WTC11 (cell line): ENCODE data around the gene EDDM13. TPM values are rescaled to one million over a fixed set of nuclear protein-coding genes. Genes with fewer than 3 reads are reported as not detected.

ENCODE experiments used
- ATAC-seq: fragments of 200-7000 bp; cut with Tn5 transposase; 2 replicates; pipeline ENCODE4 v1.10.0; 2021; ENCODE audit warnings: mild to moderate bottlenecking, moderate library complexity
- CTCF ChIA-PET: fragments of 300-600 bp; sonication (Branson Sonifier 250); formaldehyde crosslinking; loops from one replicate; lab custom pipeline; 2021; ENCODE audit warnings: antibody characterized with exemption; lab: Charles Lee
- POLR2A ChIA-PET: fragments of 350-600 bp; sonication (Branson Sonifier 250); formaldehyde crosslinking; loops from one replicate; lab custom pipeline; 2021; ENCODE audit warnings: antibody characterized with exemption; lab: Charles Lee
- DNase-seq: peaks from one replicate; pipeline ENCODE4 v3.0.0; 2021; ENCODE audit warnings: low spot score
- H3K27ac Mint-ChIP-seq: 2 replicates; pipeline ENCODE4 v1.8.0; 2021; ENCODE audit warnings: mixed read lengths
- H3K27me3 Mint-ChIP-seq: 2 replicates; pipeline ENCODE4 v1.8.0; 2021; ENCODE audit warnings: low read depth, mild to moderate bottlenecking, moderate library complexity, mixed read lengths
- H3K36me3 Mint-ChIP-seq: 2 replicates; pipeline ENCODE4 v1.8.0; 2021; ENCODE audit warnings: mixed read lengths
- H3K4me1 Mint-ChIP-seq: 2 replicates; pipeline ENCODE4 v1.8.0; 2022; ENCODE audit warnings: mixed read lengths
- H3K4me3 Mint-ChIP-seq: 2 replicates; pipeline ENCODE4 v1.8.0; 2021; ENCODE audit warnings: mild to moderate bottlenecking, moderate library complexity, mixed read lengths
- H3K9me3 Mint-ChIP-seq: 2 replicates; pipeline ENCODE4 v1.8.0; 2021; ENCODE audit warnings: mixed read lengths
- CBFB ChIP-seq: sonication (generic); formaldehyde crosslinking; IDR thresholded peaks from 2 replicates; pipeline ENCODE4 v1.8.1; 2022; ENCODE audit warnings: mild to moderate bottlenecking, low read depth, missing genetic modification reagents
- CREM ChIP-seq: sonication (generic); formaldehyde crosslinking; IDR thresholded peaks from 2 replicates; pipeline ENCODE4 v1.8.1; 2022; ENCODE audit warnings: mild to moderate bottlenecking, missing genetic modification reagents, moderate library complexity
- ELF4 ChIP-seq: sonication (generic); formaldehyde crosslinking; IDR thresholded peaks from 2 replicates; pipeline ENCODE4 v1.8.1; 2022; ENCODE audit warnings: low read depth, mild to moderate bottlenecking, moderate library complexity, missing genetic modification reagents
- EMX1 ChIP-seq: fragments of 250-450 bp; sonication (Bioruptor Pico); IDR thresholded peaks from 2 replicates; pipeline ENCODE4 v1.8.0; 2021; ENCODE audit warnings: mild to moderate bottlenecking
- FOXJ3 ChIP-seq: sonication (generic); formaldehyde crosslinking; IDR thresholded peaks from 2 replicates; pipeline ENCODE4 v1.9.0; 2021; ENCODE audit warnings: missing genetic modification reagents, mild to moderate bottlenecking, borderline replicate concordance
- GTF2I ChIP-seq: fragments of 250-450 bp; sonication (Bioruptor Pico); conservative IDR thresholded peaks from 2 replicates; pipeline ENCODE4 v1.4.0; 2021; ENCODE audit warnings: mild to moderate bottlenecking
- NFE2L1 ChIP-seq: sonication (generic); formaldehyde crosslinking; IDR thresholded peaks from 2 replicates; pipeline ENCODE4 v1.8.1; 2023; ENCODE audit warnings: missing genetic modification reagents
- NR3C1 ChIP-seq: sonication (generic); formaldehyde crosslinking; conservative IDR thresholded peaks from 2 replicates; pipeline ENCODE4 v1.8.1; 2023; ENCODE audit warnings: low read depth, mild to moderate bottlenecking, missing genetic modification reagents
- TEAD4 ChIP-seq: sonication (generic); formaldehyde crosslinking; IDR thresholded peaks from 2 replicates; pipeline ENCODE4 v1.8.0; 2022; ENCODE audit warnings: mild to moderate bottlenecking, missing genetic modification reagents
- ZNF232 ChIP-seq: sonication (generic); formaldehyde crosslinking; IDR thresholded peaks from 2 replicates; pipeline ENCODE4 v1.8.0; 2022; ENCODE audit warnings: mild to moderate bottlenecking, missing genetic modification reagents
- ZNF423 ChIP-seq: fragments of 250-450 bp; sonication (Bioruptor Pico); IDR thresholded peaks from 2 replicates; pipeline ENCODE4 v2.1.2; 2022; ENCODE audit warnings: mild to moderate bottlenecking, moderate library complexity
- total RNA-seq: library from RNA; stranded (reverse); gene quantifications from 3 replicates; pipeline ENCODE4 v1.2.3, GENCODE V29; 2021
- TF ChIP-seq, protein P1 (sequence below): sonication (generic); formaldehyde crosslinking; IDR thresholded peaks from 2 replicates; pipeline ENCODE4 v1.8.1; 2023; ENCODE audit warnings: mild to moderate bottlenecking, moderate library complexity, missing genetic modification reagents
- TF ChIP-seq, protein P2 (sequence below): sonication (generic); formaldehyde crosslinking; IDR thresholded peaks from 2 replicates; pipeline ENCODE4 v1.8.0; 2022; ENCODE audit warnings: mild to moderate bottlenecking, missing genetic modification reagents
- TF ChIP-seq, protein P3 (sequence below): sonication (generic); formaldehyde crosslinking; IDR thresholded peaks from 2 replicates; pipeline ENCODE4 v1.8.0; 2023; ENCODE audit warnings: missing genetic modification reagents
- TF ChIP-seq, protein P4 (sequence below): sonication (generic); formaldehyde crosslinking; IDR thresholded peaks from 2 replicates; pipeline ENCODE4 v1.8.0; 2023; ENCODE audit warnings: mild to moderate bottlenecking, missing genetic modification reagents
- TF ChIP-seq, protein P5 (sequence below): sonication (generic); formaldehyde crosslinking; IDR thresholded peaks from 2 replicates; pipeline ENCODE4 v1.8.1; 2022; ENCODE audit warnings: mild to moderate bottlenecking, missing genetic modification reagents, moderate library complexity, borderline replicate concordance
- TF ChIP-seq, protein P6 (sequence below): fragments of 250-450 bp; sonication (Bioruptor Pico); IDR thresholded peaks from 2 replicates; pipeline ENCODE4 v2.1.2; 2022; ENCODE audit warnings: mild to moderate bottlenecking, moderate library complexity
- TF ChIP-seq, protein P7 (sequence below): sonication (generic); formaldehyde crosslinking; IDR thresholded peaks from 2 replicates; pipeline ENCODE4 v1.8.1; 2022; ENCODE audit warnings: mild to moderate bottlenecking, moderate library complexity, missing genetic modification reagents
- TF ChIP-seq, protein P8 (sequence below): fragments of 250-450 bp; sonication (Bioruptor Pico); conservative IDR thresholded peaks from 2 replicates; pipeline ENCODE4 v1.9.0; 2021; ENCODE audit warnings: mild to moderate bottlenecking

EDDM13 gene
- total RNA-seq, 1 experiment from 2014 or later: not detected

DNA sequence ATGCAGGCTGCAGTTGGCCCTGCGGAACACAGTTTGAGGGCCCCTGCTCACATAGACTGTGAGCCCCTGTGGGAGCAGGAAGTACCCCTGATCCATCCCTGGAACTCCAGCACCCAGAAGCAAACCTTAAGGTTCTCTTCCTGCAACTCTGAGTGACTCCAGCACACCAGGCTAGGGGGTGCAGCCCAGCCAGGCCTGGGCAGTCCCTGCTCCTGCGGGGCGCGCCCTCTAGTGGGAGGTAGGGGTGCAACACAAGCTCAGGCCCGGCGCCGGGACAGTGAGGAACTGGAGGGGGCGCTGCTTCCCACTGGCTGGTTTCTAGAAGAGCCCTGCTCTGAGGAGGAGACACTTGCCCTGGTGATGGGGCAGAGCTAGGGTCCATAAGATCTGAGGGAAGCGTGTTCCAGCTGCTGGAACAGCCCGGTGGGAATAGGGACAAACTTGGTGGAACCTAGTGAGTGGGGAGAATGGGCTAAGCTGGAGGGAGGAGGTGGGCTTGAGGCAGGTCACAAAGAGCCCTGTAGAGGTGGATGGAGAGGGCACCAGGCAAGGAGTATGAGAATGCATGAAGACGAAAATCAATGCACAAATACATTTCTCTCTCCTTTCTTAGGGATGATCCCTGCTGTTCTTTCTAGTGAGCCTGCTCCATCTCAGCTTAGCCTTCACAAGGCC lies 37.1 kb downstream of the EDDM13 start (continued):
- TF ChIP-seq, protein P1, sequence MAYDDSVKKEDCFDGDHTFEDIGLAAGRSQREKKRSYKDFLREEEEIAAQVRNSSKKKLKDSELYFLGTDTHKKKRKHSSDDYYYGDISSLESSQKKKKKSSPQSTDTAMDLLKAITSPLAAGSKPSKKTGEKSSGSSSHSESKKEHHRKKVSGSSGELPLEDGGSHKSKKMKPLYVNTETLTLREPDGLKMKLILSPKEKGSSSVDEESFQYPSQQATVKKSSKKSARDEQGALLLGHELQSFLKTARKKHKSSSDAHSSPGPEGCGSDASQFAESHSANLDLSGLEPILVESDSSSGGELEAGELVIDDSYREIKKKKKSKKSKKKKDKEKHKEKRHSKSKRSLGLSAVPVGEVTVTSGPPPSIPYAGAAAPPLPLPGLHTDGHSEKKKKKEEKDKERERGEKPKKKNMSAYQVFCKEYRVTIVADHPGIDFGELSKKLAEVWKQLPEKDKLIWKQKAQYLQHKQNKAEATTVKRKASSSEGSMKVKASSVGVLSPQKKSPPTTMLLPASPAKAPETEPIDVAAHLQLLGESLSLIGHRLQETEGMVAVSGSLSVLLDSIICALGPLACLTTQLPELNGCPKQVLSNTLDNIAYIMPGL (CRISPR knock-in tag): 0 out of 2 replicates have a peak, but pooled peaks have one; percentile 53
- TF ChIP-seq, all 79 proteins: peak for 3

DNA sequence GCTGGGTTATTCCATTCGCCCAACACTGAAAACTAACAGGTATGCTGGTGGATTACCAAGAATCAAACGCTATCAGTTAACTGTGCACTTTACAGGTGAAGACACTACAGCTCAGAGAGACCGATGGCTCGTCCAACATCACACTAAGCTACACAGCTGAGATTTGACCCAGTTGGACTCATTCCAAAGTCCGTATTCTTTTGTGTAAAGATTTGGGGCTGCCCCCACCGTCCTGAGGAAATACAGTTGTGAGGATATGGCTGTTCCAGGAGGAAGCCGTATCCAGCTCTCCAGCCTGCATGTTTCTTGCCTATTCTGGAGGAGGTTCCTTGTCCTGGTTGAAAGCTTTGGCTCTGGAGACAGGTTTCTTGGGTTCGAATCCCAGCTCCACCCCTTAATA lies 37.9 kb downstream of the EDDM13 start:
- no peak for ATAC-seq
- Mint-ChIP-seq H3K36me3 (peaks cover 8% of the 10 kb centered on the region), H3K9me3 (peaks cover 3% of the 10 kb centered on the region), H3K4me1 (peaks cover 9% of the 10 kb centered on the region), H3K4me3 (no peak overlapping the region), H3K27me3 (no peaks in the 10 kb centered on the region), H3K27ac (no peak overlapping the region)
- CTCF ChIA-PET: interaction anchor here (0.8 to 2.0 kb wide), 27 partner anchors 11 to 244 kb away, joined by 3 to 44 read pairs (median 9); partner anchors contain the start of gene ZSCAN5B
- POLR2A ChIA-PET: no interaction called here
- DNase-seq: no peak
- TF ChIP-seq, protein P2, sequence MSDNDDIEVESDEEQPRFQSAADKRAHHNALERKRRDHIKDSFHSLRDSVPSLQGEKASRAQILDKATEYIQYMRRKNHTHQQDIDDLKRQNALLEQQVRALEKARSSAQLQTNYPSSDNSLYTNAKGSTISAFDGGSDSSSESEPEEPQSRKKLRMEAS: no peak
- TF ChIP-seq EMX1 (CRISPR knock-in tag) (no peak), TEAD4 (CRISPR knock-in tag) (no peak), NFE2L1 (CRISPR knock-in tag) (no peak)
- TF ChIP-seq, protein P1 (CRISPR knock-in tag): no peak
- TF ChIP-seq, protein P3, sequence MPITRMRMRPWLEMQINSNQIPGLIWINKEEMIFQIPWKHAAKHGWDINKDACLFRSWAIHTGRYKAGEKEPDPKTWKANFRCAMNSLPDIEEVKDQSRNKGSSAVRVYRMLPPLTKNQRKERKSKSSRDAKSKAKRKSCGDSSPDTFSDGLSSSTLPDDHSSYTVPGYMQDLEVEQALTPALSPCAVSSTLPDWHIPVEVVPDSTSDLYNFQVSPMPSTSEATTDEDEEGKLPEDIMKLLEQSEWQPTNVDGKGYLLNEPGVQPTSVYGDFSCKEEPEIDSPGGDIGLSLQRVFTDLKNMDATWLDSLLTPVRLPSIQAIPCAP (CRISPR knock-in tag): no peak
- TF ChIP-seq, protein P4, sequence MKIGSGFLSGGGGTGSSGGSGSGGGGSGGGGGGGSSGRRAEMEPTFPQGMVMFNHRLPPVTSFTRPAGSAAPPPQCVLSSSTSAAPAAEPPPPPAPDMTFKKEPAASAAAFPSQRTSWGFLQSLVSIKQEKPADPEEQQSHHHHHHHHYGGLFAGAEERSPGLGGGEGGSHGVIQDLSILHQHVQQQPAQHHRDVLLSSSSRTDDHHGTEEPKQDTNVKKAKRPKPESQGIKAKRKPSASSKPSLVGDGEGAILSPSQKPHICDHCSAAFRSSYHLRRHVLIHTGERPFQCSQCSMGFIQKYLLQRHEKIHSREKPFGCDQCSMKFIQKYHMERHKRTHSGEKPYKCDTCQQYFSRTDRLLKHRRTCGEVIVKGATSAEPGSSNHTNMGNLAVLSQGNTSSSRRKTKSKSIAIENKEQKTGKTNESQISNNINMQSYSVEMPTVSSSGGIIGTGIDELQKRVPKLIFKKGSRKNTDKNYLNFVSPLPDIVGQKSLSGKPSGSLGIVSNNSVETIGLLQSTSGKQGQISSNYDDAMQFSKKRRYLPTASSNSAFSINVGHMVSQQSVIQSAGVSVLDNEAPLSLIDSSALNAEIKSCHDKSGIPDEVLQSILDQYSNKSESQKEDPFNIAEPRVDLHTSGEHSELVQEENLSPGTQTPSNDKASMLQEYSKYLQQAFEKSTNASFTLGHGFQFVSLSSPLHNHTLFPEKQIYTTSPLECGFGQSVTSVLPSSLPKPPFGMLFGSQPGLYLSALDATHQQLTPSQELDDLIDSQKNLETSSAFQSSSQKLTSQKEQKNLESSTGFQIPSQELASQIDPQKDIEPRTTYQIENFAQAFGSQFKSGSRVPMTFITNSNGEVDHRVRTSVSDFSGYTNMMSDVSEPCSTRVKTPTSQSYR: no peak
- TF ChIP-seq, protein P5, sequence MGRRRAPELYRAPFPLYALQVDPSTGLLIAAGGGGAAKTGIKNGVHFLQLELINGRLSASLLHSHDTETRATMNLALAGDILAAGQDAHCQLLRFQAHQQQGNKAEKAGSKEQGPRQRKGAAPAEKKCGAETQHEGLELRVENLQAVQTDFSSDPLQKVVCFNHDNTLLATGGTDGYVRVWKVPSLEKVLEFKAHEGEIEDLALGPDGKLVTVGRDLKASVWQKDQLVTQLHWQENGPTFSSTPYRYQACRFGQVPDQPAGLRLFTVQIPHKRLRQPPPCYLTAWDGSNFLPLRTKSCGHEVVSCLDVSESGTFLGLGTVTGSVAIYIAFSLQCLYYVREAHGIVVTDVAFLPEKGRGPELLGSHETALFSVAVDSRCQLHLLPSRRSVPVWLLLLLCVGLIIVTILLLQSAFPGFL (CRISPR knock-in tag): no peak

DNA sequence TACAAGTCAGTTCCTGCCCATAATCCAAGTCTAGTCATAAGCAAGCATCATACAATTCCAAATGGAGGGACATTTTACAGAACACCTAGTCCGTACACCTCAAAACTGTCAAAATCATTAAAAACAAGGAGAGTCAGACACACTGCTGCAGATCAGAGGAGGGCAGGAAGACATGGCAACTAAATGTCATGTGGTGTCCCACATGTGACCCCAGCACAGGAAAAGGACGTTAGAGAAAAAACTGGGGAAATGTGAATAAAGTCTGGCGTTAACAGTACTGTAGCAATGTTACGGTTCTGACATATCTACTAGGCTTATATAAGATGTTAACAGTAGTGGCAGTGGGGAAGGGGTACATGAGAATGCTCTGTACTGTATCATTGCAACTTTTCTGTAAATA lies 39.8 kb downstream of the EDDM13 start:
- Mint-ChIP-seq H3K36me3 (peaks cover 8% of the 10 kb centered on the region), H3K27me3 (no peaks in the 10 kb centered on the region), H3K9me3 (peaks cover 3% of the 10 kb centered on the region), H3K4me3 (no peak overlapping the region), H3K27ac (no peak overlapping the region), H3K4me1 (peaks cover 15% of the 10 kb centered on the region)
- CTCF ChIA-PET: no interaction called here
- ATAC-seq: no peak
- no peak for DNase-seq
- POLR2A ChIA-PET: no interaction called here
- TF ChIP-seq CREM (CRISPR knock-in tag) (no peak), FOXJ3 (CRISPR knock-in tag) (no peak), ZNF232 (CRISPR knock-in tag) (no peak), CBFB (CRISPR knock-in tag) (no peak), NR3C1 (CRISPR knock-in tag) (no peak), GTF2I (CRISPR knock-in tag) (no peak), ZNF423 (CRISPR knock-in tag) (no peak), EMX1 (CRISPR knock-in tag) (no peak), ELF4 (no peak)
- TF ChIP-seq, protein P6, sequence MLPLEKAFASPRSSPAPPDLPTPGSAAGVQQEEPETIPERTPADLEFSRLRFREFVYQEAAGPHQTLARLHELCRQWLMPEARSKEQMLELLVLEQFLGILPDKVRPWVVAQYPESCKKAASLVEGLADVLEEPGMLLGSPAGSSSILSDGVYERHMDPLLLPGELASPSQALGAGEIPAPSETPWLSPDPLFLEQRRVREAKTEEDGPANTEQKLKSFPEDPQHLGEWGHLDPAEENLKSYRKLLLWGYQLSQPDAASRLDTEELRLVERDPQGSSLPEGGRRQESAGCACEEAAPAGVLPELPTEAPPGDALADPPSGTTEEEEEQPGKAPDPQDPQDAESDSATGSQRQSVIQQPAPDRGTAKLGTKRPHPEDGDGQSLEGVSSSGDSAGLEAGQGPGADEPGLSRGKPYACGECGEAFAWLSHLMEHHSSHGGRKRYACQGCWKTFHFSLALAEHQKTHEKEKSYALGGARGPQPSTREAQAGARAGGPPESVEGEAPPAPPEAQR (CRISPR knock-in tag): no peak
- TF ChIP-seq, protein P7, sequence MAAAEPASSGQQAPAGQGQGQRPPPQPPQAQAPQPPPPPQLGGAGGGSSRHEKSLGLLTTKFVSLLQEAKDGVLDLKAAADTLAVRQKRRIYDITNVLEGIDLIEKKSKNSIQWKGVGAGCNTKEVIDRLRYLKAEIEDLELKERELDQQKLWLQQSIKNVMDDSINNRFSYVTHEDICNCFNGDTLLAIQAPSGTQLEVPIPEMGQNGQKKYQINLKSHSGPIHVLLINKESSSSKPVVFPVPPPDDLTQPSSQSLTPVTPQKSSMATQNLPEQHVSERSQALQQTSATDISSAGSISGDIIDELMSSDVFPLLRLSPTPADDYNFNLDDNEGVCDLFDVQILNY (CRISPR knock-in tag): no peak
- TF ChIP-seq, protein P8, sequence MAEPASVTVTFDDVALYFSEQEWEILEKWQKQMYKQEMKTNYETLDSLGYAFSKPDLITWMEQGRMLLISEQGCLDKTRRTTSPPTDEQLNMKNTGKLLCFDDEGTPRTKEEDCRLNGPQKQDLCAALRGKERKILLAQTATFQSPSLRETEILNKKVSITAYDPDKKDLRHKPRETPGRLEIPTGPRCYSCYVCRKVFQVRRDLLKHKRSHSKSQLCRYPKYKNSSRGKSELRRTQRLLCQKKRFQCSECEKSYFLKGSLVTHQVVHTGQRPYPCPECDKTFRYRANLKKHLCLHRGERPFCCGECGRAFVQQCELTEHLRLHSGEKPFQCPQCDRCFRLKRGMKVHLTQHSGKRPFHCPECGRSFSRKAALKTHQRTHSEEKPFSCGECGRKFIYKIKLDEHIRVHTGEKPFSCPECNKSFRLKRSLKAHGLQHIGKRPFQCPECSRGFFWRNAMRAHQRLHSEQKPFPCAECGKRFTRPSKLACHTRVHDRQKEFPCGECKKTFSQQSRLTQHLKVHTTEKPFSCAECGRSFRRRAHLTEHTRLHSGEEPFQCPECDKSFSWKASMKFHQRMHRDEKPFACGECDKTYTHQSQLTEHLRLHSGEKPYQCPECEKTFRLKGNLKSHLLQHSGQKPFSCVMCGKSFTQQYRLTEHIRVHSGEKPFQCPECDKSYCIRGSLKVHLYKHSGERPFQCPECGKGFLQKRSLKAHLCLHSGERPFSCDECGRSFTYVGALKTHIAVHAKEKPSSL (CRISPR knock-in tag): no peak
